Right atrium auricular region (tissue), 2 donors: ENCODE measurements around the gene CLCN2. TPM values are rescaled to one million over a fixed set of nuclear protein-coding genes. Genes with fewer than 3 reads are reported as not detected.
A peak's percentile ranks its signal among the peaks of the same experiment; 100 is the strongest.

ENCODE experiments used
- DNase-seq: peaks from one replicate; pipeline ENCODE4 v3.0.0-alpha.2; 2019; ENCODE audit warnings: low spot score
- H3K27ac ChIP-seq, 2 donors: fragments of 200-600 bp; sonication (generic); 1 replicate in 1 of 2; 2 replicates in 1 of 2; pipeline ENCODE4 v1.5.1; 2016 to 2019
- H3K27me3 ChIP-seq, 2 donors: fragments of 200-600 bp; sonication (generic); one replicate each; pipeline versions ENCODE4 v1.5.1 to v1.6.0; 2017 to 2019
- H3K36me3 ChIP-seq: fragments of 200-600 bp; sonication (generic); one replicate; pipeline ENCODE4 v1.5.1; 2016
- H3K4me1 ChIP-seq, 2 donors: fragments of 200-600 bp; sonication (generic); one replicate each; pipeline versions ENCODE4 v1.5.1 to v1.6.0; 2017 to 2019
- H3K4me3 ChIP-seq, 2 donors: fragments of 200-600 bp; sonication (generic); 1 replicate in 1 of 2; 2 replicates in 1 of 2; pipeline ENCODE4 v1.5.1; 2017 to 2019; ENCODE audit warnings: mild to moderate bottlenecking in 1 of 2, moderate library complexity in 1 of 2
- H3K9me3 ChIP-seq, 2 donors: fragments of 200-600 bp; sonication (generic); one replicate each; pipeline ENCODE4 v1.5.1; 2019
- total RNA-seq, 2 donors: library from RNA; depleted of rRNA; stranded (reverse); fragments of >200 nt; gene quantifications; one replicate each; pipeline ENCODE4 v1.1.0, GENCODE V29; 2016
- TF ChIP-seq, protein P1 (sequence below), 2 donors: fragments of 200-600 bp; sonication (generic); IDR thresholded peaks; one replicate each; pipeline ENCODE4 v1.5.1; 2019; ENCODE audit warnings: antibody characterized with exemption in 2 of 2

The CLCN2 gene
- total RNA-seq, 2 donors from 2014 or later: 1.3 to 2.7 TPM

DNA sequence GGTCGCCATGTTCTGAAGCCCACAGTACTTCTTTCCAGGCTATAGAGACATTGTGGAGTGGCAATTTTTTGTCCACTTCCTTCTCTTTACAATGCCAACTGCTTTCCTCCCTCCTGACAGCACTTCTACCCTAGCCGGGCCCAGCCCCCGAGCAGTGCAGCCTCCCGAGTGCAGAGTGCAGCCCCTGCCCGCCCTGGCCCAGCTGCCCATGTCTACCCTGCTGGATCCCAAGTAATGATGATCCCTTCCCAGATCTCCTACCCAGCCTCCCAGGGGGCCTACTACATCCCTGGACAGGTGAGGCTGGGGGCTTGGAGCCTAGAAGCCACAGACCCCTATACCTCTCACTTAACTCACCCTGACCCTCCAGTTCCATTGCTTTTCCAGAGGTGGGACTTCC lies 44.2 kb downstream of the CLCN2 start:
- Histone ChIP-seq H3K27me3 (no peaks in the 10 kb centered on the region), H3K27ac (peak overlapping the region in 1 of 2 donors; percentile 96), H3K4me1 (peaks cover 0 to 69% of the 10 kb centered on the region in 2 donors), H3K9me3 (no peaks in the 10 kb centered on the region), H3K4me3 (peak overlapping the region in 1 of 2 donors; percentile 76), H3K36me3 (peaks cover 30% of the 10 kb centered on the region)
- TF ChIP-seq, protein P1, sequence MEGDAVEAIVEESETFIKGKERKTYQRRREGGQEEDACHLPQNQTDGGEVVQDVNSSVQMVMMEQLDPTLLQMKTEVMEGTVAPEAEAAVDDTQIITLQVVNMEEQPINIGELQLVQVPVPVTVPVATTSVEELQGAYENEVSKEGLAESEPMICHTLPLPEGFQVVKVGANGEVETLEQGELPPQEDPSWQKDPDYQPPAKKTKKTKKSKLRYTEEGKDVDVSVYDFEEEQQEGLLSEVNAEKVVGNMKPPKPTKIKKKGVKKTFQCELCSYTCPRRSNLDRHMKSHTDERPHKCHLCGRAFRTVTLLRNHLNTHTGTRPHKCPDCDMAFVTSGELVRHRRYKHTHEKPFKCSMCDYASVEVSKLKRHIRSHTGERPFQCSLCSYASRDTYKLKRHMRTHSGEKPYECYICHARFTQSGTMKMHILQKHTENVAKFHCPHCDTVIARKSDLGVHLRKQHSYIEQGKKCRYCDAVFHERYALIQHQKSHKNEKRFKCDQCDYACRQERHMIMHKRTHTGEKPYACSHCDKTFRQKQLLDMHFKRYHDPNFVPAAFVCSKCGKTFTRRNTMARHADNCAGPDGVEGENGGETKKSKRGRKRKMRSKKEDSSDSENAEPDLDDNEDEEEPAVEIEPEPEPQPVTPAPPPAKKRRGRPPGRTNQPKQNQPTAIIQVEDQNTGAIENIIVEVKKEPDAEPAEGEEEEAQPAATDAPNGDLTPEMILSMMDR (IDR thresholded peaks at IDR 0.05): no peak
- no peak for DNase-seq

DNA sequence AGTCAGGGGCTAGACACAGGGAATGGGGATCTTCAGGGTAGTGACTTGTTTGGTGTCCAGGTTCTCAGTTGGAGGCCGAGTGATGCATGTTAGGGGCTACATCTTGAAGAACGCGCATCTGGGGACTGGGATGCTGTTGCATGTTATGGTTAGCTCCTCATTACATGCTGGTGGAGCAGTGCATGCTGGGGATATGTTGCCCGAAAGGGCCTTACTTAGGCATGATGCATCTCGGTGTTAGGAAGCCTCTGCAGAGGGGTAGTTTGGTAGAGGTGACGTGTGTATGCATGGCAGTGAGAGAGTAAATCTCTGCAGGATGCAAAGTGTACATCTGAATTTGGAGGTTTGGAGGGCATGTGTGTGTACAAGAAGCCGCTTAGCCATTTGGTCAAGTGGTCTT lies 44.6 kb downstream of the CLCN2 start:
- H3K9me3 ChIP-seq: no peaks in the 10 kb centered on the region
- TF ChIP-seq, protein P1 (IDR thresholded peaks at IDR 0.05): no peak
- H3K27me3 ChIP-seq: no peaks in the 10 kb centered on the region
- DNase-seq: no peak
- H3K4me1 ChIP-seq: peaks cover 0 to 66% of the 10 kb centered on the region in 2 donors
- peak overlapping the region; percentile 92 to 96 for H3K27ac ChIP-seq
- peak overlapping the region in 1 of 2 donors; percentile 76 for H3K4me3 ChIP-seq
- H3K36me3 ChIP-seq: peaks cover 26% of the 10 kb centered on the region

DNA sequence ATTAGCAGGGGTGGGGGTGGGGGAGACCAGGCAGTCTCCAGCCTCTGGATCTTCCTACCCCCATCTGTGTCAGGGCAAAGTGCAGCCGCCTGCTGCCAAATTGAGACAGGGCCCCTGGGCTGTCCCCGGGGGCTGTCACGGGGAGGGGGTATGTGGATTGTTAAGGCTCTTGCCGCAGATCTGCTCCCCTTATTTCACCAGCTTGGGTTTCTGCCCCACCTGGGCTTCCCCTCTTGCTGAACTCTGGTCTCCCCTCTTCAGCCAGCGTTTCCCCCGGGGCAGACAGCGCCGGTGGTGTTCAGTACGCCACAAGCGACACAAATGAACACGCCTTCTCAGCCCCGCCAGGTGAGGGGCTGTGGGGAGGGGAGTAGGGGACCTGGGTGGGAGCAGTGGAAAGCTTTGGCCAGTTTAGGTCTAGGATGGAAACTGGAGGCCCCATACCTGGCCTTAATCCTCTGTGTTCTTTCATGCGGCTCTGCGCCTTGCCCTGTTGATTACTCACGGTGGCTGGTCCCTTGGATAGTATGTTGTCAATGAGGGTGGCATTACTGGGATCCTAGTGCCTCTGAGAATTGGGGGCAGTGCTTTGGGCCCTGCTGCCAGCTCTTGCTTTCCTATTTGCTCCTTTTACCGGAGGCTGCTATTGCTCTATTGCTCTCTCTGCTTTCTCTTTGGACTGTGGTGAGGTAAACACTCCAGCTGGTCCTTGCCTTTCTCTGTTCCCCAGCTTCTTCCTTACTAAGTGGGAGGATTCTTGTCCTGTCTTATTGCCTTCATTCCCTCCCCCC lies 45.3 kb downstream of the CLCN2 start:
- Histone ChIP-seq H3K4me1 (peaks cover 0 to 61% of the 10 kb centered on the region in 2 donors), H3K9me3 (no peaks in the 10 kb centered on the region), H3K4me3 (peak overlapping the region; percentile 76 to 77), H3K27ac (peak overlapping the region; percentile 92 to 96), H3K27me3 (no peaks in the 10 kb centered on the region), H3K36me3 (peaks cover 18% of the 10 kb centered on the region)
- TF ChIP-seq, protein P1 (IDR thresholded peaks at IDR 0.05): no peak
- no peak for DNase-seq

DNA sequence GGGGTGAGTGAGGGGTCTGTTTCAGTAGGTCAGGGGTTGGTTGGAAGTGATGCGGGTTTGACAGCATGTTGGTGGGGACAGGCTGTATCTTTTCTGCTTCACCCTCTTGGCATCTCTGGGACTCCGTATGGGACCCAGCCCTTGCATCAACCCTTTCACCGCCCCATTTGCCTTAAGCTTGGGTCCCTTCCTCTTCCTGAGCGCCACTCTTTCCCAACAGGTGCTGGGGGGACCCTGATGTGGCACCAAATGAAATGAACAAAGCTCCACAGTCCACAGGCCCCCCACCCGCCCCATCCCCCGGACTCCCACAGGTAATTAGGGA lies 45.9 kb downstream of the CLCN2 start:
- DNase-seq: no peak
- Histone ChIP-seq H3K27ac (peak overlapping the region; percentile 92 to 96), H3K36me3 (peaks cover 13% of the 10 kb centered on the region), H3K4me1 (peaks cover 0 to 55% of the 10 kb centered on the region in 2 donors), H3K9me3 (no peaks in the 10 kb centered on the region), H3K27me3 (no peaks in the 10 kb centered on the region), H3K4me3 (peak overlapping the region; percentile 76 to 77)
- TF ChIP-seq, protein P1 (IDR thresholded peaks at IDR 0.05): no peak

DNA sequence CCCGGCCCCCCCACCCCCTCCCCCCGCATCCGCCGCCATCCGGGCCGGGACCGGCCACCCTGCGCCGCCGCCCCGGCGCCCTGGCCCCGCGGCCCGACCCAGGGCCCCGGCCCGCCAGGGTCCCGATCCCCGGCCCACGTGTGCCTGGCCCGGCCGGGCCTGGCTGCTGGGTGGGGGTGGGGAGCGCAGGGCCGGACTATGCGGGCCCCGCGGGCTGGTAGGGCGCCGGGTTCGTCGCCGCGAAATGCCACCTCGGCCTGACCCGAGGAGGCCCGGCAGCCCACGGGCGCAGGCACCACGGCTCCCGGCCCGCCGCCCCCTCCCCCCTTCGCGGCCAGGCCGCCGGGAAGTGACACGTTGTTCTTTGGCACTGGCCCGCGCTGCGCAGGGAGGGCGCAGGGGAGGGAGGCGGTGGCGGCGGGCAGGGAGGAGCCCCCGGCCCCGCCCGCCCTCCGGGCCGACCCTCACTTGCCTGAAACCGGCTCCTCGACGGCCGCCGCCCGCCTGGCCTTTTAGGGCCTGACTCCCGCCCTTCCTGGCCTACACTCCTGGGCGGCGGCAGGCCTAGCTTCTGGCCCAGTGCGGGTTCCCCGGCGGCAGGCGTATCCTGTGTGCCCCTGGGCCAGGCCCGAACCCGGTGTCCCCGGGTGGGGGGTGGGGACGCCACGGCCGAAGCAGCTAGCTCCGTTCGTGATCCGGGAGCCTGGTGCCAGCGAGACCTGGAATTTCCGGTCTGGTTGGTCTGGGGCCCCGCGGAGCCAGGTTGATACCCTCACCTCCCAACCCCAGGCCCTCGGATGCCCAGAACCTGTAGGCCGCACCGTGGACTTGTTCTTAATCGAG lies 46.5 kb downstream of the CLCN2 start:
- Histone ChIP-seq H3K27ac (peak overlapping the region; percentile 92 to 96), H3K36me3 (peaks cover 11% of the 10 kb centered on the region), H3K9me3 (no peaks in the 10 kb centered on the region), H3K4me1 (peaks cover 0 to 49% of the 10 kb centered on the region in 2 donors), H3K4me3 (peak overlapping the region; percentile 76 to 77), H3K27me3 (no peaks in the 10 kb centered on the region)
- DNase-seq: peak; percentile 89
- TF ChIP-seq, protein P1 (IDR thresholded peaks at IDR 0.05): no peak
